ENCODE results near the gene ARID4B.

GRCh38 chr1:235279694-235280093 lies 48.3 kb downstream of the ARID4B start:
- TF ChIP-seq POLR2A (IDR thresholded peaks at IDR 0.05) (no peak), CTCF (IDR thresholded peaks at IDR 0.05) (no peak)

Data from Peyer's patch (tissue), 4 donors.